ENCODE results near the gene CPZ.
"Not testable (repeated sequence)": the region's sequence is repeated elsewhere in the genome, so short reads cannot be mapped to it uniquely, and the experiment has no call there.

The CPZ gene

DNA sequence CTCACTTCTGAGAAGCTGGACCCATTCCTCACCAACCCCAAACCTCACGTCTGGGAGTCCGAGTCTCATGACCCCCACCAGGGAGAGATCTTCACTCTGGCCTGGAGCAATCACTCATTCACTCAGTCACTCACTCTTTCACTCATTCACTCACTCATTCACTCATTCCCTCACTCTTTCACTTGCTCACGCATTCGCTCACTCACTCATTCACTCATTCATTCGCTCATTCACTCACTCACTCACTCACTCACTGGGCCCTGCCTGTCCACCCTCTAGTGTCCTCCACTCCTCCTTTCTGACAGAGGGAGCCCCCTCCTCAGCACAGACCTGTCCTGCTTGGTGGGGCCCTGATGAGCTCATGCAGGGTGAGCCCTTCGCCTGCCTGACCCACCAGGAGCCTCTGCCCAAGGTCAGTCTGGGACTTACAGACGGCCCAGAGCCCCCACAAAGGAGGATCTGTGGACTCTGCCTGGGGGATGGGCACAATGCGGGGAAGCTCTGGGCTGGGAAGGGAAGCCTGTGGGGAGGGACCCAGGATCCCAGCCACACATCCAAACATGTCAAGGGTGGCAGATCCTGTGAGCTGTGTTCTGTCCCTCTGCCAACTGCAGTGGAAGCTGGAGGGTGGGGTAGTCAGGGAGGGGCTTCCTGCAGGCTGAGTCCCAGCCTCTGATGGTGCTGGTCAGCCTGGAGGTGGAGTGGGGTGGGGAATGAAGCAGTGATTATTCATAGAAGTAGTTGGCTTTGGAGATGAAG is 18.5 kb downstream of the CPZ start:
- no peak for DNase-seq (ENCODE audit: low read depth)

DNA sequence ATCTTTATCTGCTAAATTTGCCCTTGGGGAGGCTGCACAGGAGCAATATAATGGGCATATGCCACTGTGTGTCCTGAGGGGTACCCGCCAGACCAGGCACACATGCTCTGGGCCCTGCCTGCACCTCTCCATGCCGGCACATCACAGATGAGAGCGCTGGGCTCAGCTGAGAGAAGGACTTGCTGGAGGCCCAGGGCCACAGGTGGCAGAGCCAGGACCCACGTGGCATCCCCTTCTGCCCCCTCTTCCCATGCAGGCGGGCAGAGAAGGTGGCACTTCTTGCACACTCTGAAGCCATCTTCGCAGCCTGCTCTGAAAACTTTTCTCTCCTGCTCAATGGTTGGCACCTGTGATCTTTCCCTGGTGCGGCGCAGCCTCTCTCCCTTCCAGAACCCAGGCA is 20.1 kb downstream of the CPZ start:
- no peak for DNase-seq (ENCODE audit: low read depth)

DNA sequence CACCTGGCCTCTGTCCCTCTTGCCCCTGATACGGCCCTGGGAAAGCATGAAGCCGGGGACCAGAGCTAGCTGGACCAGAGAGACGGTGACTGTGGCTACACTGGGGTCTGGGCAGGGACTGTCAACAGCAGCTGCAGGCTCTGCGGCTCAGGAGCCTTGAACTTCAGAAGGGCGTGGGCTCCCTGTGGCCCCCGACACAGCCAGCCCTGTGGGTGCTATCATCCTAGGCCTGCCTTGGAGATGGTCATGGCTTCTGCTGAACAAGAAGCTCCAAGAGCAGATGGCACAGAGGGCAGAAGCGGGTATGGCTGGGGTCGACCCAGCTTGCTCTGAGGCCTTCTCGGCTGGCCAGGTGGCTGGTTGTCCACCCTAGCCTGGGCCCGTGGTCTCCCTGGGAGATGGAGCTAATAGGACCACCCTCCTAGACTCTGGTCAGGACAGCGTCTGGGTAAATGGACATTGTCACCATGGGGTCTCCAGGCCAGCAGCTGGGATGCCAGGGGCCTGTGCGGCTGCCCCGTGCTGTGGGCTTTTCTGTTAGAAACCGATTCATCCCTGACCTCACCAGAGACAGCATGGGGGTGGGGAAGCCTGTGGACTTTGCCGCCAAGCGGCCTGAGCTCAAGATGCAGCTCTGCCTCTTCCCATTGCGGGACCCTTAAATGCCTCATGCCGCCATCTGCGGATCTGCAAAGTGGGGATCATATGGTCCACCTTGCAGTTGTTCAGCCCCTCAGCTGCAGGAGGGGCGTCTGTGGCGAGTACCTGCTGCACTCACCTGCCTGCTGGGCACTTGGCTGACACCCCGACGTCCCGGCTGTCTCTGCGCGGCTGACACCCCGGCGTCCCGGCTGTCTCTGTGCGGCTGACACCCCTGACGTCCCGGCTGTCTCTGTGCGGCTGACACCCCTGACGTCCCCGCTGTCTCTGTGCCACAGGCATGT is 21.1 kb downstream of the CPZ start:
- no peak for DNase-seq (ENCODE audit: low read depth)

DNA sequence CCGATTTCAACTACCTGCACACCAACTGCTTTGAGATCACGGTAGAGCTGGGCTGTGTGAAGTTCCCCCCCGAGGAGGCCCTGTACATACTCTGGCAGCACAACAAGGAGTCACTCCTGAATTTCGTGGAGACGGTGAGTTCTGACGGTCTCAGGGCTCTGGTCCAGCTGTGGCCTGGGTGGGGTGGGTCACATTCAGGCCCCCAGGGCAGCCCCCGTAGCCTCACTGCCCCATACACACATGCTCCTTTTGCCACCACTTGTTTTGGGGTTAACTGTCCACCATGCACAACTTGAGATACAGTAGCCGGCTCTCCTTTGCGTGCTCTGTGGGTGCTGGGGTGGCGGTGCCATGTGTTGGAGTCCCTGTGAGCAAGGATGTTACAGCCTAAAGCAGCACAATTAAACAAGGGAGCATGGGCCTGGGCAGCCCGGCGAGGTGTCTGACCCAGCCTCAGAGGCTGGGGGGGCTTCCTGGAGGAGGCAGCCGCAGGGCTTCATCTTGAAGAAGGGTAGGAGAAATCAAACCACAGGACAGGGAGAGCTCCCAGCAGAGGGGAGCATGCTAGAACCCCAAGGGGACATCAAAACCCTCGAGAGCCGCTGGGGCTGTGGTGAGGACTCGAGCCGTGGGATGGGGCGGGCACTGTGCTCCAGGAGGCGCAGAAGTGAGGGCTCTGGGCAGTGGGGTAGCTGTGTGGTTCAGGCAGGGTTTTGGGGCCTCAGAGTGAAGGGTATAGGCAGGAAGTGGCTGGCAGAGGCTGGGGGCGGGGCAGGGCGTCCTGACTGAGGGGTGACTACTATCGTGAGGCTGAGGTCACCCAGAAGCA is 22.0 kb downstream of the CPZ start:
- no peak for DNase-seq (ENCODE audit: low read depth)

DNA sequence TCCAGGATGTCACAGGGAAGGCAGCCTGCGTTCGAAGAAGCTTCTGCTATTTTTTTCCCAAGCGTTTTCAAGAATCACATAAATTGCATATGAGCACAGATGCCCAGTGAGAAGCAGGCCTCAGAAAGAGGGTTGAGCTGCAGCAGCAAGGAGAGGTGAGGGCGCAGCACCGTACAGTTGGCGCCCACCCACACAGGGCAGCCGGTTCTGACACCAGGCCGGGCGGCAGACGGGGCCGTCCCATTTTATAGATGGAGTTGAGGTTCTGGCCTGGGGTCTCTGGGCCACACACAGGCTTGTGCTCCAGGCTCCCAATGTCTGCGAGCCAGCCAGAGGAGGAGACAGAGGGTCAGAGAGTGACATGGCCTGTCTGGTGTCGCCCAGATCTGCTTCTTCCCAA is 22.8 kb downstream of the CPZ start:
- no peak for DNase-seq (ENCODE audit: low read depth)

DNA sequence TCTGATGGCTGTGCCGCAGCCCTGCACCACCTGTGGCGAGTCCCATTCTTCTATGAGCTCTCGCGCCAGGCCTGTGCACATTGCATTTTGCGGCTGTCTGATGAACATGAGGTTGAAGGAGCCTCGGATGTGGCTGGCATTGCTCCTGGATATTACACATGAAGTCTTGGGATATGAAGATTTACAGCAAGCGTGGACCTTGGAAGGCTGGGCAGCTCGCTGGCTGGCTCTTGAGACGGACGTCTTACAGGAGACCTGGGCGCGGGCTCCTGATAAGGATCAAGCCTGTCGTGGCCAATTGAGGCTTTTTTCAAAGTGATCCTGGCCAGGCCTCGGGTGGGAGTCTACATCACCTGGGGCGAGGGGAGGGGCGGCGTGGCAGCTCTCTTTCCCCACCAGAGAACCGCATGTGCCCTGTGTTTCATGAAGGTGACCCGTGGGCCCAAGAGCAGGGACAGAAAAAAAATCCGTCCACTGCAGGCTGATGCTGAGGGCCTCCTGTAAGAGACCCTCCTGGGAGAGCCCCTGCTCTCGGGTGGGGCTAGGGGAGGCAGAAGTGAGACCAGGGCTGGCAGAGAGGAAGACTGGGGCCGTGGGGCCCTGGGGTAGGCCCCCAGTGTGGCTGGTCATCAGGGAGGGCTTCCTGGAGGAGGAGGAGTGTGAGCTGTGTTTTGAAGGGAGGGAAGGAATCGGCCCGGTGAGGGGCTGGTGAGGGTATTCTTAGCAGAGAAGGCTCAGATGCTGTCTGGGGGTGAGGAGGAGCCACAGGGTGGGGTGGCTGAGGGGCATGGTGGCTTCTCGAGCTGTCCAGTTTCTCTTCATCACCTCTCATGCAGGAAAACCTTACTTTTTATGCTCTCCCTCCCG is 23.6 kb downstream of the CPZ start:
- DNase-seq (ENCODE audit: low read depth) = no peak

DNA sequence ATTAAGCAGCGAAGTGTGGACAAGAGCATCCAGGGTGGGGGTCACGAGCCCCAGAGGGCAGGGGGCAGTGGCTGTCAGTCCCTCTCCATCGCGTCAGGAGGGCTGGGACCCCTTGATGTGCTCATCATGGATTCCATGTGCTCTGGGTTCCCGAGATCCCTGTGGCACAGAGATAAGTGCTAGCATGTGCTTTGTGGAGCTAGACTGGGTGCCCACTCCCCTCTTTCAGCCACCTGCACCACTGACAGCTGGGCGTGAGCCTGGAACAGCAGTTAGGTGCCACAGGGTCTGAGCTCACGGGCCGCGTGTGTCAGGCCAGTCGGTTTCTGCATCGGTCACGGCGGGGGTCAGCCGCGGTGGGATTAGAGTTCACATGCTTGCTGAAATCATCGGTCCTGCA is 24.3 kb downstream of the CPZ start:
- no peak for DNase-seq (ENCODE audit: low read depth)

DNA sequence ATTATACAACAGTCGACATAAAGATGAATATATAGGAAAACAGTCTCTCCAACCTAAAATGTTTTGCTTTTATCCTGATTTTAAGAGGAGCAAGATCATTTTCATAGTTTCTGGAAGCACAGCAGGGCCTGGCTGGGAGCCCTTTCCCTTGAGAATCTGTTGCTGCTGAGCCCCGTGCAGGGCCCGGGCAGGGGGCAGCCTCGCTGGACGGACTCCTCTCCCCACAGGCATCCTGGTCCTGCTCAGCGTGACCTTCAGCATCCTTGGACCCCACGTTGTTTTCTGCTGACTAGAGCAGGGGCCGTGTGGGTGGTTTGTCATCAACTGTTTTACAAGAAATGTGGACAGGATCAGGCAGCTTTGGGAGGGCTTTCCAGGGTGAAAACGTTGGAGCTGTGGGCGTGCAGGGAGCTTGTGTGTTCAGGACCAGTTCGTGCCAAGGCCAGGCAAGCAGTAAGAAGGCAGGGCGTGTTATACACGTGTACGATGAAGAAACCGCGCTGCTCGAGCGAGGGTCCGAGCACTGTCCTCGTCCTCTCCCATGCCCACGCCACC is 25.0 kb downstream of the CPZ start:
- DNase-seq (ENCODE audit: low read depth) = no peak

DNA sequence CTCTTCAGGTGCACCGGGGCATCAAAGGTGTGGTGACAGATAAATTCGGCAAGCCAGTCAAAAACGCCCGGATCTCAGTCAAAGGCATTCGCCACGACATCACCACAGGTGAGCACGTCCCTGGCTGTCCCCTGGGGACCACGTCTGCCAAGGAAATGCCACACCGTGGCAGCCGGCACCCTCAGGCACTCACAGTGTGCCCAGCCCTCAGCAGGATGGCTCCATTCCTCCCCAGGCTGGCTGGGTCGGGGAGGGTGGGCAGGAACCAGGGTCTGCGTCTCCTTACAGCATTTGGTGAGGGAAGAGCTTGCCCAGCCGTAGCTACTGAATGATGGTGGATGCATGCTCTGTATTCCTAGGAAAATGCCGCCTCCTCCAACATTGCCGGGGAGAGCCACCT is 25.9 kb downstream of the CPZ start:
- DNase-seq (ENCODE audit: low read depth) = no peak

DNA sequence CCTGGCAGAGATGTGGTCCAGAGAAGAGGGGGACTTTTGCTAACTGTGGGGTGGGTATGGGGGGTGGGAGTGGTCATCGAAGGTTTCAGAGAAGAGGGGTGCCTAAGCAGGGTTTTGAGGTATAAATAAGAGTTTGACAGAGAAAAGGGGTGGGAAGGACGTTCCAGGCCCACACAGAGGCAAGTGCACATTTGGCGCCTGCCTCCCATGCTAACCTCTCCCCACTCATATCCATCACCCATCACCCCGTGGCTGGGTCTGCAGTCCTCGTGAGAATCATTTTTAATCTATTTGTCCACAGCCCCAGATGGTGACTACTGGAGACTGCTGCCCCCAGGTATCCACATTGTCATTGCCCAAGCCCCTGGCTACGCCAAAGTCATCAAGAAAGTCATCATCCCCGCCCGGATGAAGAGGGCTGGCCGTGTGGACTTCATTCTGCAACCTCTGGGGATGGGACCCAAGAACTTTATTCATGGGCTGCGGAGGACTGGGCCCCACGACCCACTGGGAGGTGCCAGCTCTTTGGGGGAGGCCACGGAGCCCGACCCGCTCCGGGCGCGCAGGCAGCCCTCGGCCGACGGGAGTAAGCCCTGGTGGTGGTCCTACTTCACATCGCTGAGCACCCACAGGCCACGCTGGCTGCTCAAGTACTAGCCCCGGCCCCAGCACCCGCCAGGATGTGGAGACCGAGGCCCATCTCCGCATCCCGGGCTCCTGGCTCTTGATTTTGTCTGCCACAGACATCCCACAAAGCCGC is 26.6 kb downstream of the CPZ start:
- DNase-seq (ENCODE audit: low read depth) = no peak

DNA sequence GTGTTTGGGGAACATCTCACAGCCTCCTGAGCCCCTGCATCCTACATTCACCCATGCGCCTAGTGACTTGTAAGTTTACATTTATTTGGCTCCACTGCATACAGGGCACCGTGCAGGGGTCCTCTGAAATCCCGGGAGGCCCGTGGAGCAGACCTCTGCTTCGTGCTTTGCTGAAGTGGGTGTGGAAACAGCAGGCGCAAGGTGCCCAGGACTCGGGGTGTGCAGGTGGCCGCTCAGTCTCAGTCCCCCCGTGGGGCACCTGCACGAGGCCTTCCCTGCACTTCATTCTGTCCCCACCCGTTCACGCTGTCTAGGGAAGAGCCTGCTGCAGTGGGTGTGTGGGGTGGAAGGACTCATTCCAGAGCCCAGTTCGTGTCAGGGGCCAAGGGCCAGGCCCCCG is 28.6 kb downstream of the CPZ start:
- not testable (repeated sequence) for DNase-seq (ENCODE audit: low read depth)

DNA sequence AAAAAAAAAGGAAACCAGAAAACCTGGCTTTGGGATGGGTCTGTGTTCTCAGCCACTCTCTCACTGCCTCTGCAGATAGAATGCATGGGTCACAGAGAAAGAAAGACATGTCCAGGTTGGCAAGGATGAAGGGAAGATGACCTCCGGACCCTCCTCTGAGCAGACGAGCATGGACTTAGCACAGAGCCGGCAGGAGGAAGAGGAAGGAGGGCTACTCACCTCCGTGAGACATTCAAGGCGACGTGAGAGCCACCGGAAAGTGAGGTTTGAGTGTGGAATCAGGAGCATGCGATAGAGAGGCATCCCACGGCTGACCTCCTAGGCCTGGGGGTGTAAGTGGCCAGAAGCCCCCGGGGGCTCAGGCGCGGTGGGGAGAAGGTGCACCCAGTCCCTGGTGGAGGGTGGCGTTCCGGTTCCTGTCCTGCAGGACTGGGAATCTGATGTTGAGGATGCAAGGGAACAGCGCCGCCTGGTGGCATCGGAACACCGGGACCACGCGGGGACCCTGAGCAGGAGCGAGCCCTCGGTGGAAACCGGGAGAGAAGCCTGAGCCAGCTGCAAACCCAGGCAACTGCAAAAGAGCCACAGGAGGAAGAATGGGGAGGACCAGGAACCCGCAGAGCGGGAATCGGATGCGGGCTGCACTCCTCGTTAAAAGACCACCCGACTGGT is 32.2 kb downstream of the CPZ start:
- DNase-seq (ENCODE audit: low read depth) = not testable (repeated sequence)

DNA sequence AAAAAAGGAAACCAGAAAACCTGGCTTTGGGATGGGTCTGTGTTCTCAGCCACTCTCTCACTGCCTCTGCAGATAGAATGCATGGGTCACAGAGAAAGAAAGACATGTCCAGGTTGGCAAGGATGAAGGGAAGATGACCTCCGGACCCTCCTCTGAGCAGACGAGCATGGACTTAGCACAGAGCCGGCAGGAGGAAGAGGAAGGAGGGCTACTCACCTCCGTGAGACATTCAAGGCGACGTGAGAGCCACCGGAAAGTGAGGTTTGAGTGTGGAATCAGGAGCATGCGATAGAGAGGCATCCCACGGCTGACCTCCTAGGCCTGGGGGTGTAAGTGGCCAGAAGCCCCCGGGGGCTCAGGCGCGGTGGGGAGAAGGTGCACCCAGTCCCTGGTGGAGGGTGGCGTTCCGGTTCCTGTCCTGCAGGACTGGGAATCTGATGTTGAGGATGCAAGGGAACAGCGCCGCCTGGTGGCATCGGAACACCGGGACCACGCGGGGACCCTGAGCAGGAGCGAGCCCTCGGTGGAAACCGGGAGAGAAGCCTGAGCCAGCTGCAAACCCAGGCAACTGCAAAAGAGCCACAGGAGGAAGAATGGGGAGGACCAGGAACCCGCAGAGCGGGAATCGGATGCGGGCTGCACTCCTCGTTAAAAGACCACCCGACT is 37.8 kb downstream of the CPZ start:
- not testable (repeated sequence) for DNase-seq (ENCODE audit: low read depth)

DNA sequence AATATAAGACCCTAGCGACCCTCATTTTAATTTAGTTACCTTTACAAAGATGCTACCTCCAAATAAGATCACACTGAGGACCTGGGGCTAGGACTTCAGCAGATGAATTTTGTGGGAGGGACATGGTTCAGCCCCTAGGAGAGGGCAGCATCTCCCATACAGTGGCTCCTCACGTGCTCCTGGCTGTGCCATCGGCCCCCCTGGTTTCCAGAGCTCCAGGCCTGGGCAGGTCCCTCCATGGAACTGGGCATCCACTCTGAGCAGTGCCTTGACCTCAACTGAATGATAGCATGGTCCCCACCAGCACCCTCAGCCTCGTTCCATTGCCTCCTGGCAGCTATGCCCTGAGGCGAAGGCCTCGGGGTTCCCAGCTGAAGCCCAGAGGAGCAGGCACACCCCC is 39.3 kb downstream of the CPZ start:
- DNase-seq (ENCODE audit: low read depth) = not testable (repeated sequence)

DNA sequence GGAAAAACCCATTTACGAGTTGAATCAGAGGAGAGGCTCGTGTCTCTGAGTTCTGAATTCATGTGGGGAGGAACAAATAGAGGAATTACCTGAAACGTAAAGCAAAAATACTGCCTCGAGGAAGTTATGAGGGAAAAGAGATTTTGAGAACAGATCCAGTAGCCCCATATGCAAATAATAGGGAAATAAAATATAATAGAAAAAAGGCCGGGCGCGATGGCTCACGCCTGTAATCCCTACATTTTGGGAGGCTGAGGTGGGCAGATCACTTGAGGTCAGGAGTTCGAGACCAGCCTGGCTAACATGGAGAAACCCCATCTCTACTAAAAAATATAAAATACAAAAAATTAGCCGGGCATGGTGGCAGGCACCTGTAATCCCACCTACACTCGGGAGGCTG is 42.2 kb downstream of the CPZ start:
- not testable (repeated sequence) for DNase-seq (ENCODE audit: low read depth)

DNA sequence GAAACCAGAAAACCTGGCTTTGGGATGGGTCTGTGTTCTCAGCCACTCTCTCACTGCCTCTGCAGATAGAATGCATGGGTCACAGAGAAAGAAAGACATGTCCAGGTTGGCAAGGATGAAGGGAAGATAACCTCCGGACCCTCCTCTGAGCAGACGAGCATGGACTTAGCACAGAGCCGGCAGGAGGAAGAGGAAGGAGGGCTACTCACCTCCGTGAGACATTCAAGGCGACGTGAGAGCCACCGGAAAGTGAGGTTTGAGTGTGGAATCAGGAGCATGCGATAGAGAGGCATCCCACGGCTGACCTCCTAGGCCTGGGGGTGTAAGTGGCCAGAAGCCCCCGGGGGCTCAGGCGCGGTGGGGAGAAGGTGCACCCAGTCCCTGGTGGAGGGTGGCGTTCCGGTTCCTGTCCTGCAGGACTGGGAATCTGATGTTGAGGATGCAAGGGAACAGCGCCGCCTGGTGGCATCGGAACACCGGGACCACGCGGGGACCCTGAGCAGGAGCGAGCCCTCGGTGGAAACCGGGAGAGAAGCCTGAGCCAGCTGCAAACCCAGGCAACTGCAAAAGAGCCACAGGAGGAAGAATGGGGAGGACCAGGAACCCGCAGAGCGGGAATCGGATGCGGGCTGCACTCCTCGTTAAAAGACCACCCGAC is 43.5 kb downstream of the CPZ start:
- not testable (repeated sequence) for DNase-seq (ENCODE audit: low read depth)

DNA sequence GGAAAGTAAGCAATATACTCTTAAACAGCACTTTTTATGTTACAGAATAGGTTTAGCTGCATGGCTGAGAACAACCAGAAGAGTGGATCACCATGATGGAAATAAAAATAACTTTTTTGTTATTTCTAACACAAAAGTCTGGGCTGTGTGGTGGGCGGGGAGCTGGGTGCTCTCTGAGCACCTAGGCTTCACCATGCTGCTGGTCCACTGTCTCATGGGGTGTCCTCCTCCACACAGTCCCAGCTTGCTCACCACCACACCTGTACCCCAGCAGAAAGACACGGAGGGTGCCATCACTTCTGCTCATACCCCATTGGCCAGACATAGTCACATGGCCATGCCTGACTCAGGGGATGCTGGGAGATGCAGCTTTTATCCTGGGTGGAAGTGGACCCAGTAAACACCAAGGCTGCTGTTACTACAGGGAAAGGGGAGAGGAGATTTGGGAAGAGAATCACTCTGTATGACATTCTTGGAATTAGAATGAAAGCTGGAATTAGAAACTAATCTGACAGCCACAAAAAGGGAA is 45.0 kb downstream of the CPZ start:
- no peak for DNase-seq (ENCODE audit: low read depth)

DNA sequence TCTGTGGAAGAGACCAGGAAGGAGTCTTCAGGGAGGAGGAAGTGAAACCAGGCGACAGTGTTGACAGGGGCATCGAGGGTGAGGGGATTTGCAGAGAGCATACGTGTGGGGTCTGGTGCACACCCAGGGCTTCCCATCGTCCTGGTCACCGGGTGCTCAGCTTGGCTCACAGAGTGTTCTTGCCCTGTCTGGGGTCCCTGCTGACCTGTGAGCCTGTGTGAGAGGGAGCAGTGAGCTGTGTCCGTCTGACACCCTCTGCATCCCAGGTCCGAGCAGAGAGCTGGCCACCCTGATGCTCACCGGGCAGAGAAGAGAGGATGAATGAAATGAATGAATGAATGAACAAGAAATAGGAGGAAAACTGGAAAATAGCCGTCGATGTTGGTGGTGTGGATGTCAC is 46.5 kb downstream of the CPZ start:
- DNase-seq (ENCODE audit: low read depth) = no peak
